ENCODE results near the gene PCMTD2. TPM values are rescaled to one million over a fixed set of nuclear protein-coding genes. Genes with fewer than 3 reads are reported as not detected.

The PCMTD2 gene
- total RNA-seq, result 100 to 1,000 TPM in 1 of 2 donors, 10 to 100 TPM in 1; 55.9 to 113 TPM

DNA sequence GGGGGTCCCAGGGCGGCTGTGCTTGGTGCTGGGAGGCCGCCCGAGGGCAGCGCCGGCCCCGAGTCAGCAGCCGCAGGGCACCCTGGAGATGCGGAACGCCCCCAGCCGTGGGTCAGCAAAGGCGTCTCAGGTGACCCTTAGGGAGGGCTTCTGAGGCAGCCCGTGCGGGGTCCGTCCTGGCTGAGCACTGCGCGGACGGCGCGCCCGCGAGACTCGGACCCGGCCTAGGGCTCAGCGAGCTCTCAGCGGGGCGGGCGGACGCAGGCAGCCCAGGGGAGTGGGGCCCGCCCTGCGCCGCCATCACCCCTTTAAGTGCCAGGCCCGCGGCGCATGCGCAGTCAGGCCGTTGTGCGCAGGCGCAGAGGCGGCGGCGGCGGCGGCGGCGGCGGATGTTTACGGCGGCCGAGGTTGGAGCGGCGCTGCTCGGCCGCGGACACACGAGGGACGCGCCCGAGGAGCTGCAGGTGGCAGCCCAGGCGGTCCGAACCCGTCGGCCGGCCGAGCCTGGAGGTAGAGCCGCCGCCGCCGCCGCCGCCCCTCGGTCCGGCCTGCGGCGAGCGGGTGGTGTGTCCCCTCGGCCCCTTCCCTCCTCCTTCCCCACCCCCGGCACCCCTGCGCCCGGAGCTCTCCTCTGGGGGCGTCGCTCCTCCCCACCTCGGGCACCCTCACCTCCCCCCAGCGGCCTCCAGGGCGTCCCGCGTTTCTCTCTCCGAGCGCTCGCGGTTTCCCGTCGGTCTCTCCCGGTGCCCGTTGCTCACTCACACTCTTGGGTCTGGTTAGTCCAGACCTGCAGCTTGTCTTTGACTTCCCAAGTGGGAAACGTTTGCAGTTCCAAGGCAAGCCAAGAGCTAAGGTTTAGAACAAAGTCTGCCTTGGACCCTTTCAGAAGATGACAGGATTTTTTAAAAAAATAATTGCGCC is at the start of gene PCMTD2:
Gene PCMTD2 (plus strand): TSS at position 388 of the 921 bp plus-strand sequence. CDS start 4,218 bp downstream, outside the sequence.
- H3K27ac ChIP-seq, result peak within 1 kb of the TSS; percentile 74
- peak; percentile 45 for DNase-seq (ENCODE audit: low spot score)
- H3K36me3 ChIP-seq, result no peaks in the 10 kb centered on the region
- no peaks in the 10 kb centered on the region for H3K27me3 ChIP-seq (replicated peaks; ENCODE audit: insufficient read depth)
- peak; percentile 93 for ATAC-seq (ENCODE audit: insufficient number of reproducible peaks, low FRiP score, low read depth)
- peak; percentile 11 for TF ChIP-seq CTCF (IDR thresholded peaks at IDR 0.05)
- H3K4me3 ChIP-seq, result peak within 1 kb of the TSS; percentile 97
- H3K9me3 ChIP-seq, result no peaks in the 10 kb centered on the region
- peaks cover 6 to 27% of the 10 kb centered on the region in 2 donors for H3K4me1 ChIP-seq (ENCODE audit: control insufficient read depth in 1 of 2, low read depth in 2 of 2)

- H3K4me1 ChIP-seq (ENCODE audit: control insufficient read depth in 1 of 2, low read depth in 2 of 2), result no peaks in the 10 kb centered on the region
- DNase-seq (ENCODE audit: low spot score) (no peak), ATAC-seq (ENCODE audit: insufficient number of reproducible peaks, low FRiP score, low read depth) (no peak)
- no peaks in the 10 kb centered on the region for H3K9me3 ChIP-seq
- no peak overlapping the region for H3K4me3 ChIP-seq
- no peaks in the 10 kb centered on the region for H3K36me3 ChIP-seq
- no peak overlapping the region for H3K27ac ChIP-seq
- no peak for TF ChIP-seq CTCF (IDR thresholded peaks at IDR 0.05)
- no peaks in the 10 kb centered on the region for H3K27me3 ChIP-seq (replicated peaks; ENCODE audit: insufficient read depth)
Observed at GRCh38 chr20:64206614-64207013, 48.9 kb upstream of the PCMTD2 start.

DNA sequence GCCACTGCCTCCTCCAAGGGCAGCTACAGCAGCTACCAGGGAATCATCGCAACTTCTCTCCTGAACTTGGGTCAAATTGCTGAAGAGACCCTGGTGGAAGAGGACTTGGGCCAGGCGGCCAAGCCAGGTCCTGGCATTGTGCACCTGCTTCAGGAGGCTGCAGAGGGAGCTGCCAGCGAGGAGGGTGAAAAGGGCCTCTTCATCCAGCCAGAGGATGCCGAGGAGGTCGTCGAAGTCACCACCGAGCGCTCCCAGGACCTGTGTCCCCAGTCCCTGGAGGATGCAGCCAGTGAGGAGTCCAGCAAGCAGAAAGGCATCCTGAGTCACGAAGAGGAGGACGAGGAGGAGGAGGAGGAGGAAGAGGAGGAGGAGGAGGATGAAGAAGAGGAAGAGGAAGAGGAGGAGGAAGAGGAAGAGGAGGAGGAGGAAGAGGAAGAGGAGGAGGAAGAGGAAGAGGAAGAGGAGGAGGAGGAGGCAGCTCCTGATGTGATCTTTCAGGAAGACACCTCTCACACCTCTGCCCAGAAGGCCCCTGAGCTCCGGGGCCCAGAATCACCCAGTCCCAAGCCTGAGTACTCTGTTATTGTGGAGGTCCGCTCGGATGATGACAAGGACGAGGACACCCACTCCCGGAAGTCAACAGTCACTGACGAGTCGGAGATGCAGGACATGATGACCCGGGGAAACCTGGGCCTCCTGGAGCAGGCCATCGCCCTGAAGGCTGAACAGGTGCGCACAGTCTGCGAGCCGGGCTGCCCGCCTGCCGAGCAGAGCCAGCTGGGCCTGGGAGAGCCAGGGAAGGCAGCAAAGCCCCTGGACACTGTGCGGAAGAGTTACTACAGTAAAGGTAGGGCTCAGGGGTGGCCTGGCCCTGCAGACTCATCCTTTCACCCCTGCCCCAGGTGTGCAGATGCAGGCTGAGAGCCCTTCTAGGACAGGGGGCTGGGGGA is 47.6 kb upstream of the PCMTD2 start:
- Histone ChIP-seq H3K4me3 (no peak overlapping the region), H3K4me1 (ENCODE audit: control insufficient read depth in 1 of 2, low read depth in 2 of 2) (peaks cover 2 to 7% of the 10 kb centered on the region in 2 donors), H3K36me3 (no peaks in the 10 kb centered on the region), H3K27me3 (replicated peaks; ENCODE audit: insufficient read depth) (no peaks in the 10 kb centered on the region), H3K9me3 (no peaks in the 10 kb centered on the region), H3K27ac (no peak overlapping the region)
- no peak for TF ChIP-seq CTCF (IDR thresholded peaks at IDR 0.05)
- ATAC-seq (ENCODE audit: insufficient number of reproducible peaks, low FRiP score, low read depth), result no peak
- no peak for DNase-seq (ENCODE audit: low spot score)

DNA sequence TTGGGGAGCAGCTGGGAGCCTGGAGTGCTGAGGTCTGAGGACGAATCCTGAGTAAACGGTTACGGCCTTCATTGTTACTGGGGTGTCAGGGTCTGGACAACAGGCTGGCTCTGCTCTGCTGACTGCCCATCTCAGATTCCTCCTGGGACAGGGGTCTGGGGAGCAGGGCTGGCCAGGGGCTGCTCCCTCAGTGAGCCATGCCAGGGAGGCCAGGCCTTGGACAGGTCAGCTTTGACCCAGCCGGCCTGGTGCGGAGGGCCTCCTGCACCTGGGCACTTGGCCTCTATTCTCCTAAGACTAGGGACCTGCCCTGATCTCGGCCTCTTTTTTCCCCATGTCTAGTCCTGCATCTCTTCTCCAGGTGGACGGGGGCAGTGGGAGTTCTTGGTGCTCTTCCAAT is 46.4 kb upstream of the PCMTD2 start:
- no peak for TF ChIP-seq CTCF (IDR thresholded peaks at IDR 0.05)
- ATAC-seq (ENCODE audit: insufficient number of reproducible peaks, low FRiP score, low read depth), result no peak
- DNase-seq (ENCODE audit: low spot score), result no peak
- Histone ChIP-seq H3K27me3 (replicated peaks; ENCODE audit: insufficient read depth) (no peaks in the 10 kb centered on the region), H3K9me3 (no peaks in the 10 kb centered on the region), H3K36me3 (no peaks in the 10 kb centered on the region), H3K4me3 (no peak overlapping the region), H3K27ac (no peak overlapping the region), H3K4me1 (ENCODE audit: control insufficient read depth in 1 of 2, low read depth in 2 of 2) (peaks cover 2 to 11% of the 10 kb centered on the region in 2 donors)
